ENCODE measurements around the gene LUM. TPM values are rescaled to one million over a fixed set of nuclear protein-coding genes. Genes with fewer than 3 reads are reported as not detected.

LUM gene
- total and polyA plus RNA-seq, 2 donors (not counting 3 experiments of a cell fraction or from before 2014, with no cell fraction given): 0.29 to 1.9 TPM

- Histone ChIP-seq H2AFZ (ENCODE audit: low read depth, low read length) (no peak overlapping the region), H3K27ac (ENCODE audit: insufficient read depth, low read depth, low read length) (no peak overlapping the region), H4K20me1 (replicated peaks; ENCODE audit: control insufficient read depth, extremely low read depth, insufficient read depth, low read length) (no peaks in the 10 kb centered on the region), H3K9ac (replicated peaks; ENCODE audit: extremely low read depth, insufficient read depth, low read length) (no peak overlapping the region), H3K4me1 (ENCODE audit: control insufficient read depth, extremely low read depth, insufficient read depth, low read length) (no peaks in the 10 kb centered on the region), H3K4me3 (replicated peaks in 1 of 3; ENCODE audit: insufficient read depth in 1 of 3, low read depth in 1 of 3, low read length in 3 of 3) (no peak overlapping the region), H3K9me3 (replicated peaks; ENCODE audit: control insufficient read depth, insufficient read depth, low read length) (no peaks in the 10 kb centered on the region), H3K79me2 (ENCODE audit: control insufficient read depth, insufficient read depth, low read length) (no peaks in the 10 kb centered on the region), H3K9me1 (replicated peaks; ENCODE audit: control insufficient read depth, extremely low read depth, insufficient read depth, low read length) (no peaks in the 10 kb centered on the region), H3K4me2 (ENCODE audit: insufficient read depth, low read length) (no peak overlapping the region), H3K27me3 (ENCODE audit: control insufficient read depth in 2 of 2, insufficient read depth in 2 of 2, low read length in 2 of 2) (no peaks in the 10 kb centered on the region), H3K36me3 (ENCODE audit: control insufficient read depth in 2 of 2, extremely low read depth in 1 of 2, insufficient read depth in 2 of 2, low read length in 2 of 2) (no peaks in the 10 kb centered on the region)
- no peak for TF ChIP-seq FOS (IDR thresholded peaks at IDR 0.05; ENCODE audit: borderline replicate concordance, insufficient read depth, low read length)
- TF ChIP-seq POLR2AphosphoS5 (IDR thresholded peaks at IDR 0.05; ENCODE audit: insufficient read depth, low read depth, low read length): no peak
- TF ChIP-seq POLR2A (IDR thresholded peaks at IDR 0.05; ENCODE audit: low read depth, low read length): no peak
- no peak for TF ChIP-seq JUN (IDR thresholded peaks at IDR 0.05; ENCODE audit: borderline replicate concordance, insufficient read depth, insufficient read length, low read depth)
- no peak for TF ChIP-seq CTCF (IDR thresholded peaks at IDR 0.05; ENCODE audit: extremely low read depth in 1 of 2, insufficient read depth in 1 of 2, low read depth in 1 of 2, low read length in 2 of 2)
- dilution Hi-C loops (cut with MboI; ENCODE audit: extremely low pct_ligation_motif_present, low sequenced_read_pairs) (no loop called here), intact Hi-C loops (cut with micrococcal nuclease) (no loop called here)
- no peak for FAIRE-seq
- ChIA-PET CTCF (interaction anchor here (1.3 to 1.7 kb wide), 3 partner anchors 9 to 158 kb away, joined by 3 read pairs; no protein-coding TSS in a partner anchor), POLR2A (no interaction called here)
- DNase-seq (ENCODE audit: low read depth, low spot score): no peak
- no TSS peak for BruUV-seq (replicated peaks)
Measured at GRCh38 chr12:91103101-91103500, 8.2 kb downstream of the LUM start.

- Histone ChIP-seq H3K4me3 (replicated peaks in 1 of 3; ENCODE audit: insufficient read depth in 1 of 3, low read depth in 1 of 3, low read length in 3 of 3) (no peak overlapping the region), H2AFZ (ENCODE audit: low read depth, low read length) (no peak overlapping the region), H3K79me2 (ENCODE audit: control insufficient read depth, insufficient read depth, low read length) (no peaks in the 10 kb centered on the region), H3K4me2 (ENCODE audit: insufficient read depth, low read length) (no peak overlapping the region), H3K9me1 (replicated peaks; ENCODE audit: control insufficient read depth, extremely low read depth, insufficient read depth, low read length) (no peaks in the 10 kb centered on the region), H3K9me3 (replicated peaks; ENCODE audit: control insufficient read depth, insufficient read depth, low read length) (no peaks in the 10 kb centered on the region), H3K27ac (ENCODE audit: insufficient read depth, low read depth, low read length) (no peak overlapping the region), H3K9ac (replicated peaks; ENCODE audit: extremely low read depth, insufficient read depth, low read length) (no peak overlapping the region), H3K36me3 (ENCODE audit: control insufficient read depth in 2 of 2, extremely low read depth in 1 of 2, insufficient read depth in 2 of 2, low read length in 2 of 2) (no peaks in the 10 kb centered on the region), H3K27me3 (ENCODE audit: control insufficient read depth in 2 of 2, insufficient read depth in 2 of 2, low read length in 2 of 2) (no peaks in the 10 kb centered on the region), H4K20me1 (replicated peaks; ENCODE audit: control insufficient read depth, extremely low read depth, insufficient read depth, low read length) (no peaks in the 10 kb centered on the region), H3K4me1 (ENCODE audit: control insufficient read depth, extremely low read depth, insufficient read depth, low read length) (no peaks in the 10 kb centered on the region)
- TF ChIP-seq POLR2A (IDR thresholded peaks at IDR 0.05; ENCODE audit: low read depth, low read length): no peak
- TF ChIP-seq MYC (IDR thresholded peaks at IDR 0.05; ENCODE audit: low read depth, low read length): no peak
- no peak for TF ChIP-seq JUN (IDR thresholded peaks at IDR 0.05; ENCODE audit: borderline replicate concordance, insufficient read depth, insufficient read length, low read depth)
- TF ChIP-seq FOS (IDR thresholded peaks at IDR 0.05; ENCODE audit: borderline replicate concordance, insufficient read depth, low read length): no peak
- TF ChIP-seq POLR2AphosphoS5 (IDR thresholded peaks at IDR 0.05; ENCODE audit: insufficient read depth, low read depth, low read length): no peak
- no peak for TF ChIP-seq GATA2 (IDR thresholded peaks at IDR 0.05; ENCODE audit: insufficient read depth, insufficient read length, low read depth, low read length)
- no peak for TF ChIP-seq EZH2 (IDR thresholded peaks at IDR 0.05; ENCODE audit: borderline replicate concordance, low read depth, low read length, severe bottlenecking)
- no peak for TF ChIP-seq MAX (IDR thresholded peaks at IDR 0.05; ENCODE audit: insufficient read depth, insufficient read length)
- TF ChIP-seq CTCF (IDR thresholded peaks at IDR 0.05; ENCODE audit: extremely low read depth in 1 of 2, insufficient read depth in 1 of 2, low read depth in 1 of 2, low read length in 2 of 2): no peak
- ChIA-PET CTCF (interaction anchor here (1.1 kb wide), 1 partner anchor 8 kb away, joined by 6 read pairs; no protein-coding TSS in a partner anchor), POLR2A (no interaction called here)
- intact Hi-C loops (cut with micrococcal nuclease) (no loop called here), dilution Hi-C loops (cut with MboI; ENCODE audit: extremely low pct_ligation_motif_present, low sequenced_read_pairs) (no loop called here)
- BruUV-seq (replicated peaks): no TSS peak
- DNase-seq (ENCODE audit: low read depth, low spot score) (no peak), FAIRE-seq (no peak)
Measured at GRCh38 chr12:91100906-91101305, 10.4 kb downstream of the LUM start.

Data from endothelial cell of umbilical vein (primary cell).